Measurements from ENCODE around the gene MATN4.

DNA sequence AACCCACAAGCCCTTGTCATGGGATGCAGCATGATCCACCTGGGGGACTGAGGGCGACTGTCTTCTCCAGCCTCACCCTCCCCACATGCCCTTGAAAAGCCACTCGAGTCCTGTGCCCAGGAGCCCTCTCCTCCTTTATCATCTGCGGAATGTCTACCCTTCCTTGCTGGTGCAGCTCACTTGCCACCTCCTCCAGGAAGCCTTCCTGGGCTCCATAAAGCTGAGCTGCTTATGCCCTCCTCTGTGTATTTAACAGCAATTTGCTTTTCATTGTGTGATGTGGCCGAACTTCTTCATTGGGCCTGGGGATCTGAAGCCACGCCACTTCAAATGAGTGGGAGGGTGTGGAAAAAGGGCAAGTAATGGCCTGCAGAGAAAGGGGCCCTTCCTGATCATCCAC is 19.2 kb downstream of the MATN4 start:
- TF ChIP-seq, protein P1, sequence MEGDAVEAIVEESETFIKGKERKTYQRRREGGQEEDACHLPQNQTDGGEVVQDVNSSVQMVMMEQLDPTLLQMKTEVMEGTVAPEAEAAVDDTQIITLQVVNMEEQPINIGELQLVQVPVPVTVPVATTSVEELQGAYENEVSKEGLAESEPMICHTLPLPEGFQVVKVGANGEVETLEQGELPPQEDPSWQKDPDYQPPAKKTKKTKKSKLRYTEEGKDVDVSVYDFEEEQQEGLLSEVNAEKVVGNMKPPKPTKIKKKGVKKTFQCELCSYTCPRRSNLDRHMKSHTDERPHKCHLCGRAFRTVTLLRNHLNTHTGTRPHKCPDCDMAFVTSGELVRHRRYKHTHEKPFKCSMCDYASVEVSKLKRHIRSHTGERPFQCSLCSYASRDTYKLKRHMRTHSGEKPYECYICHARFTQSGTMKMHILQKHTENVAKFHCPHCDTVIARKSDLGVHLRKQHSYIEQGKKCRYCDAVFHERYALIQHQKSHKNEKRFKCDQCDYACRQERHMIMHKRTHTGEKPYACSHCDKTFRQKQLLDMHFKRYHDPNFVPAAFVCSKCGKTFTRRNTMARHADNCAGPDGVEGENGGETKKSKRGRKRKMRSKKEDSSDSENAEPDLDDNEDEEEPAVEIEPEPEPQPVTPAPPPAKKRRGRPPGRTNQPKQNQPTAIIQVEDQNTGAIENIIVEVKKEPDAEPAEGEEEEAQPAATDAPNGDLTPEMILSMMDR (IDR thresholded peaks at IDR 0.05): no peak
- no peak for TF ChIP-seq EZH2 (IDR thresholded peaks at IDR 0.05; ENCODE audit: borderline replicate concordance, insufficient read depth, low read depth, low read length, poor library complexity, severe bottlenecking)
